Stimulated activated CD4-positive, alpha-beta T cell treated with anti-CD3 and anti-CD28 coated beads, Interleukin-4, amount 100 ng/mL, for 24 hours (primary cell): Measurements from ENCODE around the gene PRPF19.

Experiments used
- DNase-seq: peaks from one replicate; pipeline ENCODE4 v3.0.0-alpha.2; 2020

PRPF19 gene

DNA sequence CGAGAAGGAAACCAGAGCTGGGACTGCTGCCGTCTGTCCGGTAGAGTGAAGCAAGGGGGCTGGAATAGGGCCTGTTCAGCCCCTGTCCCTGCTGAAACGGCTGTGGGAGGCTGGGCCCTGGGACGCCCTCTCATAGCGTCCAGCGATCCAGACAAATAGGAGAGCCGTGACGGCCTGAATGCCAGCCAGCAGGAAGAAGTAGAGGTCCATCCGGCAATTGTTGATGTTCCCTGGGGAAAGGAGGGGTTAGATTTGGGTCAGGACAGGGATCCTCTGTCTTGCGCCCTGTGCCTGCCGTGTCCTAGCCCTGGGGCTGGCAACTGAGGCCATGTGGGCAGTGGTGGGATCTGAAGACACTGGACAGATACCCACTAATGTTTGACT, 30.8 kb upstream of the PRPF19 start:
- no peak for DNase-seq

- no peak for DNase-seq
Measured at GRCh38 chr11:60936467-60937143, 30.2 kb upstream of the PRPF19 start.

GRCh38 chr11:60935676-60936442, 29.5 kb upstream of the PRPF19 start:
- DNase-seq, result no peak

- DNase-seq, result no peak
Measured at GRCh38 chr11:60934790-60935605, 28.6 kb upstream of the PRPF19 start.

- no peak for DNase-seq
Measured at GRCh38 chr11:60934124-60934789, 27.9 kb upstream of the PRPF19 start.

DNA sequence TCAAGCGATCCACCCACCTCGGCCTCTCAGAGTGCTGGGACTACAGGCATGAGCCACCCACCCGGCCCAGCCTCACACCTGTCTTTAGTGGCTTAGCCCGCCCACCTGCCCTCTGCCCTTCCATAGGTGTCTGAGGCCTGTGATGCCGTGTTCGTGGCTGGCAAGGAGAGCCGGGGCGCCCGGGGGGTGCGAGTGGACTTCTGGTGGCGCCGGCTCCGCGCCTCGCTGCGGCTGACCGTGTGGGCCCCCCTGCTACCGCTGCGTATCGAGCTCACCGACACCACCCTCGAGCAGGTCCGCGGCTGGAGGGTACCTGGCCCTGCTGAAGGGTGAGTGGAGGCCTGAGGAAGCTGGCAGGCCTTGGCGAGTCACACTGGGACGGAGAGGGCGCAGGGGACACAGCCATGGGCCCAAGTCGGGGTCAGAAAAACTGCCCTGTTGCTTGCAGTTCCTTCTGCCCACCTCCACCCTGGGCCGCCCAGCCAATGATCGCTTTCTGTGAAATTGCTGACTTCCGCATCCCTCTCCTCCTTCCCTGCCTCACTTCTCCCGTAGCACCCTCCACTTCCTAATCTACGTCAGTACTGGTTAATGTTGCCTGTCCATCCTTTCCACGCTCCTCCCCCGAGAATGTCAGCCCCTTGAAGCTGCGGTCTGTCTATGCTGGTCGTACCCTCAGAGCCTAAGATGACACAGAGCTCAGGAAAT, 27.2 kb upstream of the PRPF19 start:
- no peak for DNase-seq

- no peak for DNase-seq
Measured at GRCh38 chr11:60932605-60933356, 26.4 kb upstream of the PRPF19 start.

DNA sequence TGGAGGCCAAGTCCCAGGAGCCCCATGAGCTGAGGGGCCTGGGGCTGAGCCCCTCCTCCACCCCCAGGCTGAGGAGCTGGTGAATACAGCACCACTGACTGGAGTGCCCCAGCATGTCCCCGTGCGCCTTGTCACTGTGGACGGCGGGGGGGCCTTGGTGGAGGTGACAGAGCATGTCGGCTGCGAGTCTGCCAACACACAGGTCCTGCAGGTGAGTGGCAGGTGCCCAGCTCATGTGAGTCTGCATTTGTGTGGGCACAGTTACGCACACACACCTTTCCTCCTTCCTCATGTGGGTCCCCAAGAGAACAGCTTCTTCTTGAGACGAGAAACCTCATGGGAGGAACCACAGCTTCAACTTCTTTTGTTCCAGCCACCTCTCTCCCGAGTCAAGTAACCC, 25.5 kb upstream of the PRPF19 start:
- DNase-seq, result no peak

DNA sequence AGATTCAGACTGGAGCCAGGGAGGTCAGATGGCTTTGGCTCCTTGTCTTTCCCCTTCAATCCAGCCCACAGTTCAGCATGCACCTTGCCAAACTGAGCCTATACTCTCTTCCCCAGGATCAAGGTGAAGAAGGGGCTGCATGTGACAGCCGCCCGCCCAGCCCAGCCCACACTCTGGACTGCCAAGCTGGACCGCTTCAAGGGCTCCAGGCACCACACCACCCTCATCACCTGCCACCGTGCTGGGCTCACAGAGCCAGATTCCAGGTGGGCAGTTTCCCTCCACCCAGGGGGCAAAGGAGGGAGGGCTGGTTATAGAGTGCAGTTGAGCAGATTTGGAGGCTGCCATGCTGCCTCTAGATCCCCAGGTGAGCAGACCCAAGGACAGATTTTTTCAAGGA, 24.0 kb upstream of the PRPF19 start:
- no peak for DNase-seq

GRCh38 chr11:60929764-60930163, 23.4 kb upstream of the PRPF19 start:
- no peak for DNase-seq

DNA sequence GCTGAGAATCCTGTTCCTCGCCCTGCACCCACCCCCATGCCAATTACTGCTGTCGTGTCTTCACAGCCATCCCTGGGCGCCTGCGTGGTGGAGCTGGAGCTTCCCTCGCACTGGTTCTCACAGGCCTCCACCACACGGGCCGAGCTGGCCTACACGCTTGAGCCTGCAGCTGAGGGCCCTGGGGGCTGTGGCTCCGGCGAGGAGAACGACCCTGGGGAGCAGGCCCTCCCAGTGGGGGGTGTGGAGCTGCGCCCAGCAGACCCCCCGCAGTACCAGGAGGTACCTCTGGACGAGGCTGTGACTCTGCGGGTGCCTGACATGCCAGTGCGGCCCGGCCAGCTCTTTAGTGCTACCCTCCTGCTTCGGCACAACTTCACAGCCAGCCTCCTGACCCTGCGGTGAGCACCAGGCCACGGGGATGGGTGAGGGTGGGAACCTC, 22.2 kb upstream of the PRPF19 start:
- DNase-seq, result no peak

DNA sequence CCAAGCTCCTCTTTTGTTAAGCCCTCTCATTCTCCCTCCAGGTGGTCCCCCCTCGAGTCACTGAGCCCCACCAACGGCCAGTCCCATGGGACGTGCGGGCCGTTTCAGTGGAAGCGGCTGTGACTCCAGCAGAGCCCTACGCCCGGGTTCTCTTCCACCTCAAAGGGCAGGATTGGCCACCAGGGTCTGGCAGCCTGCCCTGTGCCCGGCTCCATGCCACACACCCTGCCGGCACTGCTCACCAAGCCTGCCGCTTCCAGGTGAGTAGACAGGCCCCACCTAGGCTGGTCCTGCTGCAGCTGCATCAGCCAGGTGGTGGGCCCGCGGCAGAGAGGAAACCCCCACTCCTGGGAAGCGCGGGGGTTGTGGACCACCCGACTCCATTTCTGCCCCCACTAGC, 21.2 kb upstream of the PRPF19 start:
- DNase-seq, result no peak

DNA sequence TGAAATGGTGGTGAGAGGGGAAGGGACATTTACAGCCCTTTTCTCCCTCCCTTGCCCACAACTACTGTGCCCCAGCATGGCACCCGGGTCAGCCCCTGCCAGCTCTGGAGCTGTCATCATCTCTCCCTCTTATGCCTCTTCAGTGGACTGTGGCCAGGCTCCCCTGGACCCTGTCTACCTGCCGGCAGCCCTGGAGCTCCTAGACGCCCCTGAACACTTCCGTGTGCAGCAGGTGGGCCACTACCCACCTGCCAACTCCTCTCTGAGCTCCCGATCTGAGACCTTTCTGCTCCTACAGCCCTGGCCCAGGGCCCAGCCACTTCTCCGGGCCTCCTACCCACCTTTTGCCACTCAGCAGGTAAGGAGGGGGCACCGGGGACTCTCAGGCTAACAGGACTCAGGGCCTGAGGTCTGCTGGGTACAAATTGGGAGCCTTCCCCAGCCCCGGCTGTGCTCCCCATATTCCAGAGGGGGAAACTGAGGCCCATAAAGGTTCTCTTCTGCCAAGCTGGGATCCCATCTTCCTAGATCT, 20.7 kb upstream of the PRPF19 start:
- no peak for DNase-seq

DNA sequence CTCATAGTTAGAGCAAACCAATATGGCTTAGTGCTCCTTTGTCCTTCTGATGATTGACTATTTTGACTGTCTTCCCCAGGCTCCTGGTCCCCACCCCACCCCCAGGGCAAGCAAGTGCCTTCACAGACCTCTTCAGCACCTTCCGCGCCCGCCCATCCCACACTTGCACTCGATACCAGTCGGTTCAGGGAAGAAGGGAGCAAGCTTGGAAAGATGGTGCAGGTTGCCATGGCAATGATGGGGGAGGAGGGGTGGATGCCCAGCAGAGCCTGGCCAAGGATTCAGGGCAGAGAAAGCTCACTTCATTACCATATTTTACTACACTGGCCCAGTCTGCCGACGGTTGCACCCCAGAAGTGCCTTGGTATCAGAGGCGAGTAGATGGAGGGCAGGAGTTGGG, 20.1 kb upstream of the PRPF19 start:
- DNase-seq, result no peak

GRCh38 chr11:60925868-60926267, 19.5 kb upstream of the PRPF19 start:
- no peak for DNase-seq

DNA sequence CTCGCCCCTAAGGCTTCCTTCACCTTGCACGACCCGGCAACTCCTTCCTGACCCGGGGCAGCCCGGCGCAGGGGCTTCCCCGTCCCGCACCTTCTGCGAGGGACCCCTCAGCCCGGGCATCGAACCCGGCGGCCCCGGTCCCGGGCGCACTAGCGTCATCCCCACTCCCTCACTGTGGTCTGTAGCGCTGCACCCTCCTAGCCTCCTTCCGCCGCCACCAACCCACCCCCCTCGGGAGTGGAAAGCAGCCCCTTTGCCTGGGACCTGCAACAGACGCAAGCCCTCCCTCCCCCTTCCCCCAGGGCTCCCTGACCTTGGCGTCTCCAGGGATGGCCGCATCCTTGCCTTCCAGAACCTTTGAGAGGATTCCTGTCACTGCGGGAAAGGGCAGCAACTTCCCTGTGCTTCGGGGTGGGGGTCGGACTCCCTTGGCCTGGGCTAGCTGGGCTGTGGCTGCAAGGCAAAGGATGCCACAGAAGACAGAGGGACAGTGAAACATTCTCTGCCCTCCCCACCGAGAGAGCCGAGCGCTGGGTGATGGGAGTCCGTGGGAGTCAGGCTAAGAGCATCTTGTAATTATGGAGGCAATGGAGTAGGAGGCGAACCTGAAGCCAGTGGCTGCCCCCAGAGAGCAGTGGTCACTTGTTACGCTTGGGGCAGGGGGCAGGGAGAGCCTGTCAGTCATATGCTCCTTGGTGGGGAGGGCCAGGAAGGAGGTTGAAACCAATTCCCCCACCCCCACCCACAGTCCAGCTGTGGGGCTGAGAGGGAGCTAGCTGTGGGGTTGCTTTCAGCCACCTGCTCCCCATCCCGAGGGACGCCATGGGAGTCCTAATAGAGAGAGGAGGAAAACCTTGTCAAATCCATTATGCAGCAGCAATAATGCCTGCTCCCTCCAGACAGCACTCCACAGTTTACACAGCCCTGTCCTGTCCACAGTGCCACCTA, 18.8 kb upstream of the PRPF19 start:
- no peak for DNase-seq

- DNase-seq, result peak; percentile 6
Measured at GRCh38 chr11:60924110-60924905, 17.9 kb upstream of the PRPF19 start, which contains the start of gene TMEM132A. Gene TMEM132A (plus strand): TSS chr11:60924460. CDS start chr11:60924634, 174 bp downstream.

- DNase-seq, result no peak
Measured at GRCh38 chr11:60923800-60924109, 17.4 kb upstream of the PRPF19 start.

GRCh38 chr11:60923326-60923725, 16.9 kb upstream of the PRPF19 start:
- DNase-seq, result no peak
